LNCaP clone FGC (cell line): ENCODE data around the gene NEDD4L.

Experiments
- DNase-seq: peaks from one replicate; pipeline ENCODE4 v3.0.0-alpha.2; 2011; ENCODE audit warnings: low read depth
- H3K4me3 ChIP-seq: 2 replicates; pipeline ENCODE4 v1.5.1; 2011; ENCODE audit warnings: mild to moderate bottlenecking, low read depth, low read length, control low read depth
- TF ChIP-seq, protein P1 (sequence below): IDR thresholded peaks from 2 replicates; pipeline ENCODE4 v1.5.1; 2012; ENCODE audit warnings: mild to moderate bottlenecking; ENCODE audit not compliant: control insufficient read depth, insufficient read depth; ENCODE audit errors: extremely low read depth

Gene NEDD4L

DNA sequence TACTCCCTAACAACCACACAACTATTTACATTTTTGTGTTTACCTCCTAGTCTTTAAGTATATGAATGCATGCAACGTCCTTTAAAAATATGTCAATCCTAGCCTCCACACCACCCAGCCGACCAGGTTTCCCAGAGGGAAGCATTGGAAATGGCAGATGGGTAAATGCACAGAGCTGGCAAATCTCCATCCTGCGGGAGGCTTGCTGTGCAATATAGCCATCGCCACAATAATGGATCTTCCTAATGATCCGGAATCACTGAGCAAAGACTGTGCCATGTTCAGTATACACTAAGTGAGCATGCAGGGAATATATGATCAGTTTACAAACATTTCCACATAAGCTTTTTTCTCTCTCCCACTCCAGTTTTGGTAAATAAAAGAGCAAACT, 131.8 kb downstream of the NEDD4L start:
- DNase-seq = no peak

DNA sequence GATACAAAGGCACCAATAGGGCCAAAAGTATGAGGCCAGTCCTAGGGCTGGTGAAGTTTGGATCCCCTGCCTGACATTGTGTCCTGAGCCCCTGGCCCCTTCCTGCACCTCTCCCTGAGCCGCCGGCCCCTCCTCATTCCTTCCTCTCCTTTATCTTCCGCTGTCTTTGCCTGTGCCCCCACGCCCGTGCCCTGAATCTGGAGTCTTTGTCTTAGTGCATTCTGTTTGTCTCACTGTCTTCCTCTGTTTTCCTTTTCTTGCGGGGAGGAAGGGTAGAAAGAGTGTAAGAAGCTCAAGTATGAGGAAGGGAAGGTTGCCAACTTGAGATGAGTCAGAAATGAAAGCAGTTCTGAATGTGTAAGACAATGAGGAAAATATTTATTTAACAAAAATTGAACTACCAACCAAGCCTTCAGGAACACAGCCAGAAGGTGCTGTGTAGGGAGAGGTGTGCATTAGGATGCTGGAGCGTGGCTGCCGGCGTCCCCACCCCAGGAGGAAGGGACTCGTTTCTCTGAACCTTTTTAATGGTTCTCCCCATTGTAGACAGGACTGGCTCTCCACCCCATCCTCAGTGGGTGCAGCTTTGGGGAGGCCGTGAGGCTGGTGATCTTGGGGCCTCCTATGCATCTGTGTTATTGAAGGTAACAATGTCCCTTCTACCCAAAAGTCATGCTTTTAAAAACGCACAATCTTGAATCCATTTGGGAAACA, 133.1 kb downstream of the NEDD4L start:
- H3K4me3 ChIP-seq = no peak overlapping the region
- peak; percentile 83 for DNase-seq
- TF ChIP-seq, protein P1, sequence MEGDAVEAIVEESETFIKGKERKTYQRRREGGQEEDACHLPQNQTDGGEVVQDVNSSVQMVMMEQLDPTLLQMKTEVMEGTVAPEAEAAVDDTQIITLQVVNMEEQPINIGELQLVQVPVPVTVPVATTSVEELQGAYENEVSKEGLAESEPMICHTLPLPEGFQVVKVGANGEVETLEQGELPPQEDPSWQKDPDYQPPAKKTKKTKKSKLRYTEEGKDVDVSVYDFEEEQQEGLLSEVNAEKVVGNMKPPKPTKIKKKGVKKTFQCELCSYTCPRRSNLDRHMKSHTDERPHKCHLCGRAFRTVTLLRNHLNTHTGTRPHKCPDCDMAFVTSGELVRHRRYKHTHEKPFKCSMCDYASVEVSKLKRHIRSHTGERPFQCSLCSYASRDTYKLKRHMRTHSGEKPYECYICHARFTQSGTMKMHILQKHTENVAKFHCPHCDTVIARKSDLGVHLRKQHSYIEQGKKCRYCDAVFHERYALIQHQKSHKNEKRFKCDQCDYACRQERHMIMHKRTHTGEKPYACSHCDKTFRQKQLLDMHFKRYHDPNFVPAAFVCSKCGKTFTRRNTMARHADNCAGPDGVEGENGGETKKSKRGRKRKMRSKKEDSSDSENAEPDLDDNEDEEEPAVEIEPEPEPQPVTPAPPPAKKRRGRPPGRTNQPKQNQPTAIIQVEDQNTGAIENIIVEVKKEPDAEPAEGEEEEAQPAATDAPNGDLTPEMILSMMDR = no peak

More for the DNA sequence above, 131.8 kb downstream of the NEDD4L start:
- TF ChIP-seq, protein P1 = no peak
- H3K4me3 ChIP-seq = no peak overlapping the region

GRCh38 chr18:58177896-58178470, 134.0 kb downstream of the NEDD4L start:
- TF ChIP-seq, protein P1 = no peak
- no peak overlapping the region for H3K4me3 ChIP-seq
- DNase-seq = no peak

DNA sequence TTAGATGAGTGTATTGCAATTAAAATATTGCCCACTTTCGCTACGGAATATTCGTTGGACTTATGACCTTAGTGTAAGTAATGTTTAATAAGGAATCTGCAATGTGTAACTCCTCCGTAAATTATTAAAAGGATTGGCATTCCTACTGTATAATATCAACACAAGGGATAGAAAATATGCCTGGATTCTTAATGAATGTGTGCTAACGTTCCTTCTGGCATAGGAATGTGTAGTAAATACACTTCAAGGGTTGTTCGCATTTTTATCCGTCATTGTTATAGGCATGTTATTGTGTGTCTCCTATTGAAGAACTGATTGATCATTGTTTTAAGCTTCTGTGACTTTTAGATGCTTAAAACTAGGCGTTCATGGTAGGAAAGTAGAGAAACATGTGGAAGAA, 134.5 kb downstream of the NEDD4L start:
- DNase-seq = no peak
- H3K4me3 ChIP-seq = no peak overlapping the region

GRCh38 chr18:58180172-58180571, 136.1 kb downstream of the NEDD4L start:
- no peak for DNase-seq
- H3K4me3 ChIP-seq = no peak overlapping the region
- TF ChIP-seq, protein P1 = no peak

More for the DNA sequence above, 134.5 kb downstream of the NEDD4L start:
- TF ChIP-seq, protein P1 = no peak

GRCh38 chr18:58180738-58181353, 136.8 kb downstream of the NEDD4L start:
- TF ChIP-seq, protein P1 = peak; percentile 78
- H3K4me3 ChIP-seq = no peak overlapping the region
- peak; percentile 34 for DNase-seq

- H3K4me3 ChIP-seq = no peak overlapping the region
- TF ChIP-seq, protein P1 = no peak
- DNase-seq = no peak
Observed at GRCh38 chr18:58181988-58182387, 138.0 kb downstream of the NEDD4L start.
